Cardiac muscle cell (in vitro differentiated cells and primary cell): ENCODE data around the gene MAGEA2. TPM values are rescaled to one million over a fixed set of nuclear protein-coding genes. Genes with fewer than 3 reads are reported as not detected.
"Not testable (repeated sequence)": the region's sequence is repeated elsewhere in the genome, so short reads cannot be mapped to it uniquely, and the experiment has no call there.

Experiments used
- DNase-seq, 2 donors: peaks; one replicate each; pipeline versions ENCODE4 v3.0.0 to v3.0.0-alpha.2; 2010 to 2017; ENCODE audit warnings: low read depth in 1 of 2, low spot score in 1 of 2
- H3K27ac ChIP-seq: fragments of 200-600 bp; sonication (generic); 2 replicates; pipeline ENCODE4 v1.5.1; 2016
- H3K27me3 ChIP-seq: fragments of 200-600 bp; sonication (generic); 2 replicates; pipeline ENCODE4 v1.6.0; 2016; ENCODE audit warnings: control low read depth
- H3K36me3 ChIP-seq: fragments of 200-600 bp; sonication (generic); 2 replicates; pipeline ENCODE4 v1.5.1; 2016; ENCODE audit warnings: control low read depth
- H3K4me1 ChIP-seq: fragments of 200-600 bp; sonication (generic); 2 replicates; pipeline ENCODE4 v1.8.1; 2017; ENCODE audit warnings: low read depth, mild to moderate bottlenecking, mixed run types
- H3K4me3 ChIP-seq: fragments of 200-600 bp; sonication (generic); 2 replicates; pipeline ENCODE4 v1.5.1; 2016; ENCODE audit warnings: mild to moderate bottlenecking
- H3K9me3 ChIP-seq: fragments of 200-600 bp; sonication (generic); 2 replicates; pipeline ENCODE4 v1.5.1; 2017; ENCODE audit warnings: low read depth, mild to moderate bottlenecking, control low read depth
- polyA plus RNA-seq: library from polyadenylated mRNA; unstranded; fragments of >200 nt; fragmentation: Nextera tagmentation; extraction: Ambion mirVana; gene quantifications from 2 replicates; pipeline ENCODE4 v1.2.1, GENCODE V29; 2016
- total RNA-seq: library from RNA; depleted of rRNA; stranded (reverse); fragments of >200 nt; gene quantifications from 2 replicates; pipeline ENCODE4 v1.2.3, GENCODE V29; 2016
- TF ChIP-seq, protein P1 (sequence below): IDR thresholded peaks from 2 replicates; pipeline ENCODE4 v1.5.1; 2012; ENCODE audit warnings: low read depth, mild to moderate bottlenecking, low read length

Gene MAGEA2
- total and polyA plus RNA-seq, 2 experiments from 2014 or later, result 0.82 TPM; not detected in 1

DNA sequence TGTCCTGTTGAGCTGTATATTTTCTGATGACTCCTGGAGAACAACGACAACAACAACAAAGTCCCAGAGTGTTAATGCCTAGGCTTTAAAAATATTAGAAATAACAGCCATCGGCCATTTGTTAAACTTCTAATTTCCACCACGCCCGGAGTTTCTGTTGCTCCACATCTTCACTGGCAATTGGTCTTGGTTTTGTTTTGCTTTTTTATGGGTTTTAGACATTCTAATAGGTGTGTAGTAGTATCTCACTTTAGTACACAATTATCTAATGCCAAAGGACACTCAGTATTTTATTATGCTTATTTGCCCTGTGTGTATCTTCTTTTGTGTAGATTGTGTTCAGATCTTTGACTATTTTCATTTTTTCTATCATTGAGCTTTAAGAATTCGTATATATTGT lies 15.1 kb downstream of the MAGEA2 start:
- TF ChIP-seq, protein P1, sequence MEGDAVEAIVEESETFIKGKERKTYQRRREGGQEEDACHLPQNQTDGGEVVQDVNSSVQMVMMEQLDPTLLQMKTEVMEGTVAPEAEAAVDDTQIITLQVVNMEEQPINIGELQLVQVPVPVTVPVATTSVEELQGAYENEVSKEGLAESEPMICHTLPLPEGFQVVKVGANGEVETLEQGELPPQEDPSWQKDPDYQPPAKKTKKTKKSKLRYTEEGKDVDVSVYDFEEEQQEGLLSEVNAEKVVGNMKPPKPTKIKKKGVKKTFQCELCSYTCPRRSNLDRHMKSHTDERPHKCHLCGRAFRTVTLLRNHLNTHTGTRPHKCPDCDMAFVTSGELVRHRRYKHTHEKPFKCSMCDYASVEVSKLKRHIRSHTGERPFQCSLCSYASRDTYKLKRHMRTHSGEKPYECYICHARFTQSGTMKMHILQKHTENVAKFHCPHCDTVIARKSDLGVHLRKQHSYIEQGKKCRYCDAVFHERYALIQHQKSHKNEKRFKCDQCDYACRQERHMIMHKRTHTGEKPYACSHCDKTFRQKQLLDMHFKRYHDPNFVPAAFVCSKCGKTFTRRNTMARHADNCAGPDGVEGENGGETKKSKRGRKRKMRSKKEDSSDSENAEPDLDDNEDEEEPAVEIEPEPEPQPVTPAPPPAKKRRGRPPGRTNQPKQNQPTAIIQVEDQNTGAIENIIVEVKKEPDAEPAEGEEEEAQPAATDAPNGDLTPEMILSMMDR, result no peak
- DNase-seq, result no peak
- H3K36me3 ChIP-seq, result no peaks in the 10 kb centered on the region

DNA sequence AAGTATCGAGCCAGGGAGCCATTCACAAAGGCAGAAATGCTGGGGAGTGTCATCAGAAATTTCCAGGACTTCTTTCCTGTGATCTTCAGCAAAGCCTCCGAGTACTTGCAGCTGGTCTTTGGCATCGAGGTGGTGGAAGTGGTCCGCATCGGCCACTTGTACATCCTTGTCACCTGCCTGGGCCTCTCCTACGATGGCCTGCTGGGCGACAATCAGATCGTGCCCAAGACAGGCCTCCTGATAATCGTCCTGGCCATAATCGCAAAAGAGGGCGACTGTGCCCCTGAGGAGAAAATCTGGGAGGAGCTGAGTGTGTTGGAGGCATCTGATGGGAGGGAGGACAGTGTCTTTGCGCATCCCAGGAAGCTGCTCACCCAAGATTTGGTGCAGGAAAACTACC lies 17.1 kb downstream of the MAGEA2 start:
- H3K9me3 ChIP-seq, H3K36me3 ChIP-seq, DNase-seq, H3K4me3 ChIP-seq, H3K4me1 ChIP-seq, H3K27me3 ChIP-seq, H3K27ac ChIP-seq: not testable (repeated sequence)

More for the DNA sequence above, 15.1 kb downstream of the MAGEA2 start:
- H3K27ac ChIP-seq, result no peak overlapping the region
- no peaks in the 10 kb centered on the region for H3K4me1 ChIP-seq
- H3K4me3 ChIP-seq, result no peak overlapping the region
- H3K9me3 ChIP-seq, result no peaks in the 10 kb centered on the region
- no peaks in the 10 kb centered on the region for H3K27me3 ChIP-seq

DNA sequence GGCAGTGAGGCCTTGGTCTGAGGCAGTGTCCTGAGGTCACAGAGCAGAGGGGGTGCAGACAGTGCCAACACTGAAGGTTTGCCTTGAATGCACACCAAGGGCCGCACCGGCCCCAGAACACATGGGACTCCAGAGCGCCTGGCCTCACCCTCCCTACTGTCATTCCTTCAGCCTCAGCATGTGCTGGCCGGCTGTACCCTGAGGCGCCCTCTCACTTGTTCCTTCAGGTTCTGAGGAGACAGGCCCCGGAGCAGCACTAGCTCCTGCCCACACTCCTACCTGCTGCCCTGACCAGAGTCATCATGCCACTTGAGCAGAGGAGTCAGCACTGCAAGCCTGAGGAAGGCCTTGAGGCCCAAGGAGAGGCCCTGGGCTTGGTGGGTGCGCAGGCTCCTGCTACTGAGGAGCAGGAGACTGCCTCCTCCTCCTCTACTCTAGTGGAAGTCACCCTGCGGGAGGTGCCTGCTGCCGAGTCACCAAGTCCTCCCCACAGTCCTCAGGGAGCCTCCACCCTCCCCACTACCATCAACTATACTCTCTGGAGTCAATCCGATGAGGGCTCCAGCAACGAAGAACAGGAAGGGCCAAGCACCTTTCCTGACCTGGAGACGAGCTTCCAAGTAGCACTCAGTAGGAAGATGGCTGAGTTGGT lies 17.7 kb downstream of the MAGEA2 start:
- Histone ChIP-seq H3K27ac (no peak overlapping the region), H3K4me1 (no peaks in the 10 kb centered on the region), H3K4me3 (no peak overlapping the region), H3K9me3 (no peaks in the 10 kb centered on the region), H3K27me3 (no peaks in the 10 kb centered on the region), H3K36me3 (no peaks in the 10 kb centered on the region)
- no peak for DNase-seq
- TF ChIP-seq, protein P1, result no peak

DNA sequence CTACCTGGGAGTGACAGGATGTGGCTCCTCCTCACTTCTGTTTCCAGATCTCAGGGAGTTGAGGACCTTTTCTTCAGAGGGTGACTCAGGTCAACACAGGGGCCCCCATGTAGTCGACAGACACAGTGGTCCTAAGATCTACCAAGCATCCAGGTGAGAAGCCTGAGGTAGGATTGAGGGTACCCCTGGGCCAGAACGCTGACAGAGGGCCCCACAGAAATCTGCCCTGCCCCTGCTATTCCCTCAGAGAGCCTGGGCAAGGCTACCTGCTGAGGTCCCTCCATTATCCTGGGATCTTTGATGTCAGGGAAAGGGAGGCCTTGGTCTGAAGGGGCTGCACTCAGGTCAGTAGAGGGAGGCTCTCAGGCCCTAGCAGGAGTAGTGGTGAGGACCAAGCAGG lies 18.5 kb downstream of the MAGEA2 start:
- TF ChIP-seq, protein P1, result no peak
- Histone ChIP-seq H3K36me3 (no peaks in the 10 kb centered on the region), H3K9me3 (no peaks in the 10 kb centered on the region), H3K4me1 (no peaks in the 10 kb centered on the region), H3K4me3 (no peak overlapping the region), H3K27me3 (no peaks in the 10 kb centered on the region), H3K27ac (no peak overlapping the region)
- DNase-seq, result no peak

DNA sequence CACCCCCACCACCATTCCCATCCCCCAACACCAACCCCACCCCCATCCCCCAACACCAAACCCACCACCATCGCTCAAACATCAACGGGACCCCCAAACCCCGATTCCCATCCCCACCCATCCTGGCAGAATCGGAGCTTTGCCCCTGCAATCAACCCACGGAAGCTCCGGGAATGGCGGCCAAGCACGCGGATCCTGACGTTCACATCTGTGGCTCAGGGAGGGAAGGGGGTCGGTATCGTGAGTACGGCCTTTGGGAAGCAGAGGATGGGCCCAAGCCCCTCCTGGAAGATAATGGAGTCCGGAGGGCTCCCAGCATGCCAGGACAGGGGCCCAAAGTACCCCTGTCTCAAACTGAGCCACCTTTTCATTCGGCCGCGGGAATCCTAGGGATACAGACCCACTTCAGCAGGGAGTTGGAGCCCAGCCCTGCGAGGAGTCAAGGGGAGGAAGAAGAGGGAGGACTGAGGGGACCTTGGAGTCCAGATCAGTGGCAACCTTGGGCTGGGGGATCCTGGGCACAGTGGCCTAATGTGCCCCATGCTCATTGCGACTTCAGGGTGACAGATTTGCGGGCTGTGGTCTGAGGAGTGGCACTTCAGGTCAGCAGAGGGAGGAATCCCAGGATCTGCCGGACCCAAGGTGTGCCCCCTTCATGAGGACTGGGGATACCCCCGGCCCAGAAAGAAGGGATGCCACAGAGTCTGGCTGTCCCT lies 19.3 kb downstream of the MAGEA2 start:
- not testable (repeated sequence) for H3K27me3 ChIP-seq, H3K4me3 ChIP-seq, H3K36me3 ChIP-seq, H3K27ac ChIP-seq, H3K4me1 ChIP-seq, DNase-seq, H3K9me3 ChIP-seq

DNA sequence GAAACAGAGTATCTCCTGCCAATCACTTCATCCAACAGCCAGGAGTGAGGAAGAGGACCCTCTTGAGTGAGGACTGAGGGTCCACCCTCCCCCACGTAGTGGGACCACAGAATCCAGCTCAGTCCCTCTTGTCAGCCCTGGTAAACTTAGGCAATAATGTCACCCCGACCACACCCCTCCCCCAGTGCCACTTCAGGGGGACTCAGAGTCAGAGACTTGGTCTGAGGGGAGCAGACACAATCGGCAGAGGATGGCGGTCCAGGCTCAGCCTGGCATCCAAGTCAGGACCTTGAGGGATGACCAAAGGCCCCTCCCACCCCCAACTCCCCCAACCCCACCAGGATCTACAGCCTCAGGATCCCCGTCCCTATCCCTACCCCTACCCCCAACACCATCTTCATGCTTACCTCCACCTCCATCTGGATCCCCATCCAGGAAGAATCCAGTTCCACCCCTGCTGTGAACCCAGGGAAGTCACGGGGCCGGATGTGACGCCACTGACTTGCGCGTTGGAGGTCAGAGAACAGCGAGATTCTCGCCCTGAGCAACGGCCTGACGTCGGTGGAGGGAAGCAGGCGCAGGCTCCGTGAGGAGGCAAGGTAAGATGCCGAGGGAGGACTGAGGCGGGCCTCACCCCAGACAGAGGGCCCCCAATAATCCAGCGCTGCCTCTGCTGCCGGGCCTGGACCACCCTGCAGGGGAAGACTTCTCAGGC lies 20.2 kb downstream of the MAGEA2 start, which contains the start of the genes CSAG1 and MAGEA12:
Gene CSAG1, minus strand, starts transcription at position 461 of the 715 bp plus-strand sequence. CDS start 1,261 bp downstream, outside the sequence.
Gene MAGEA12, plus strand, starts transcription at position 497 of the 715 bp plus-strand sequence. CDS start 2,405 bp downstream, outside the sequence.
- TF ChIP-seq, protein P1, result no peak
- H3K36me3 ChIP-seq, result no peaks in the 10 kb centered on the region
- no peak within 1 kb of the TSS for H3K4me3 ChIP-seq
- DNase-seq, result no peak
- no peaks in the 10 kb centered on the region for H3K27me3 ChIP-seq
- no peak within 1 kb of the TSS for H3K27ac ChIP-seq
- H3K9me3 ChIP-seq, result no peaks in the 10 kb centered on the region
- H3K4me1 ChIP-seq, result no peaks in the 10 kb centered on the region
